ENCODE results near the gene HAUS3. TPM values are rescaled to one million over a fixed set of nuclear protein-coding genes. Genes with fewer than 3 reads are reported as not detected.

The HAUS3 gene
- total and polyA plus RNA-seq, 2 of the 13 experiments (the other 11 are each of a cell fraction or from before 2014, with no cell fraction given) = 3.9 to 12.6 TPM

GRCh38 chr4:2186133-2186864 lies 55.6 kb downstream of the HAUS3 start (continued):
- TF ChIP-seq ZNF710 (CRISPR knock-in tag; IDR thresholded peaks at IDR 0.05; ENCODE audit: borderline replicate concordance) = 0 out of 2 replicates have a peak, but pooled peaks have one; percentile 32
- peak; percentile 58; the same call in 1 of the 2 replicates for TF ChIP-seq THRA (CRISPR knock-in tag; IDR thresholded peaks at IDR 0.05; ENCODE audit: borderline replicate concordance)
- TF ChIP-seq STAG1 (CRISPR knock-in tag; IDR thresholded peaks at IDR 0.05) = peak; percentile 98
- no peak for TF ChIP-seq CAMTA2 (CRISPR knock-in tag; IDR thresholded peaks at IDR 0.05; ENCODE audit: borderline replicate concordance)
- TF ChIP-seq MAZ (IDR thresholded peaks at IDR 0.05; ENCODE audit: borderline replicate concordance, low read depth, low read length) = no peak
- 0 out of 2 replicates have a peak, but pooled peaks have one; percentile 15 for TF ChIP-seq MAZ (CRISPR knock-in tag; IDR thresholded peaks at IDR 0.05; ENCODE audit: low read depth)
- TF ChIP-seq HIVEP1 (CRISPR knock-in tag; IDR thresholded peaks at IDR 0.05) = no peak
- TF ChIP-seq ZNF225 (CRISPR knock-in tag; IDR thresholded peaks at IDR 0.05) = peak; percentile 97; the same call in 1 of the 2 replicates
- TF ChIP-seq KMT2B (CRISPR knock-in tag; IDR thresholded peaks at IDR 0.05) = no peak
- peak; percentile 91 for TF ChIP-seq SMC3 (IDR thresholded peaks at IDR 0.05; ENCODE audit: low read length)
- no peak for TF ChIP-seq ZNF547 (CRISPR knock-in tag; IDR thresholded peaks at IDR 0.05)

Data from HepG2 (cell line).